K562 (cell line): ENCODE measurements around the gene ACLY. TPM values are rescaled to one million over a fixed set of nuclear protein-coding genes. Genes with fewer than 3 reads are reported as not detected.
A peak's percentile ranks its signal among the peaks of the same experiment; 100 is the strongest.

Source experiments
- ATF1 ChIP-seq, 2 experiments: fragments of 450-650 bp in 1 of 2; IDR thresholded peaks; 2 replicates each; pipeline ENCODE4 v1.6.1; 2016; ENCODE audit warnings: missing compliant biosample characterization in 1 of 2, missing genetic modification characterization in 1 of 2
- COPS2 ChIP-seq: fragments of 450-650 bp; conservative IDR thresholded peaks from 2 replicates; pipeline ENCODE4 v1.6.1; 2016; ENCODE audit warnings: mild to moderate bottlenecking, moderate library complexity
- FOXK1 ChIP-seq: sonication (generic); formaldehyde crosslinking; IDR thresholded peaks from 2 replicates; pipeline ENCODE4 v1.8.0; 2022; ENCODE audit warnings: missing genetic modification reagents, mild to moderate bottlenecking, borderline replicate concordance
- HOXB6 ChIP-seq: fragments of 250-450 bp; sonication (Bioruptor Pico); IDR thresholded peaks from 2 replicates; pipeline ENCODE4 v1.5.1; 2022; ENCODE audit warnings: mild to moderate bottlenecking, borderline replicate concordance
- L3MBTL2 ChIP-seq: fragments of 450-650 bp; IDR thresholded peaks from 2 replicates; pipeline ENCODE4 v1.6.1; 2016; ENCODE audit warnings: mild to moderate bottlenecking, moderate library complexity
- NR2F6 ChIP-seq: fragments of 450-650 bp; formaldehyde crosslinking; IDR thresholded peaks from 2 replicates; pipeline ENCODE4 v1.4.0; 2020; ENCODE audit warnings: mild to moderate bottlenecking
- RAD51 ChIP-seq: fragments of 450-650 bp; IDR thresholded peaks from 2 replicates; pipeline ENCODE4 v1.7.1; 2016; ENCODE audit warnings: low read depth, mild to moderate bottlenecking, borderline replicate concordance
- USF1 ChIP-seq: sonication (generic); formaldehyde crosslinking; IDR thresholded peaks from 2 replicates; pipeline ENCODE4 v1.9.0; 2022; ENCODE audit warnings: mild to moderate bottlenecking, missing genetic modification reagents
- ZNF398 ChIP-seq: fragments of 250-450 bp; sonication (Bioruptor Pico); IDR thresholded peaks from 2 replicates; pipeline ENCODE4 v1.8.0; 2021; ENCODE audit warnings: moderate library complexity, mild to moderate bottlenecking, inconsistent platforms
- ZNF518B ChIP-seq: fragments of 250-450 bp; sonication (Bioruptor Pico); IDR thresholded peaks from 2 replicates; pipeline ENCODE4 v1.5.0; 2021; ENCODE audit warnings: mild to moderate bottlenecking, moderate library complexity
- polyA plus RNA-seq, 8 experiments: library from polyadenylated mRNA; depleted of rRNA in 4 of 8; stranded (reverse) in 5 of 8; unstranded in 3 of 8; fragments of >200 nt; fragmentation: Nextera tagmentation in 2 of 8; fragmentation: Illumina TruSeq in 1 of 8; extraction: Ambion mirVana in 2 of 8; extraction: Trizol in 1 of 8; gene quantifications; 2 replicates each; pipeline versions ENCODE4 v1.2.1 to v1.2.3, GENCODE V29; 2011 to 2014; ENCODE audit warnings: inconsistent platforms in 1 of 8, missing spikeins in 1 of 8
- total RNA-seq, 7 experiments: library from RNA; depleted of rRNA in 6 of 7; stranded (reverse); fragments of >200 nt in 6 of 7; fragmentation: Illumina TruSeq in 2 of 7; extraction: Trizol in 2 of 7; gene quantifications; 2 replicates each; pipeline versions ENCODE4 v1.2.1 to v1.2.3, GENCODE V29; 2011 to 2021; ENCODE audit warnings: low replicate concordance in 1 of 7

Gene ACLY
- total and polyA plus RNA-seq, 9 of the 15 experiments (the other 6 are each of a cell fraction or from before 2014, with no cell fraction given) = 42.9 to 280 (median 125) TPM

- TF ChIP-seq ZNF398 = no peak
- no peak for TF ChIP-seq COPS2
- TF ChIP-seq NR2F6 (CRISPR knock-in tag) = no peak
- TF ChIP-seq ATF1 (CRISPR knock-in tag; IDR thresholded peaks at IDR 0.05) = no peak
- TF ChIP-seq ATF1 (tag; IDR thresholded peaks at IDR 0.05) = peak; percentile 36; the same call in 1 of the 2 replicates
- peak; percentile 30; the same call in 1 of the 2 replicates for TF ChIP-seq RAD51
- TF ChIP-seq ZNF518B (CRISPR knock-in tag) = no peak
- TF ChIP-seq FOXK1 = no peak
- peak; percentile 81 for TF ChIP-seq USF1
- peak; percentile 70 for TF ChIP-seq L3MBTL2
- no peak for TF ChIP-seq HOXB6
Measured at GRCh38 chr17:41870627-41871026, 48.1 kb downstream of the ACLY start (continued).
